ENCODE results near the gene PCDHB8.
A peak's percentile ranks its signal among the peaks of the same experiment; 100 is the strongest.
"Not testable (repeated sequence)": the region's sequence is repeated elsewhere in the genome, so short reads cannot be mapped to it uniquely, and the experiment has no call there.

The PCDHB8 gene

DNA sequence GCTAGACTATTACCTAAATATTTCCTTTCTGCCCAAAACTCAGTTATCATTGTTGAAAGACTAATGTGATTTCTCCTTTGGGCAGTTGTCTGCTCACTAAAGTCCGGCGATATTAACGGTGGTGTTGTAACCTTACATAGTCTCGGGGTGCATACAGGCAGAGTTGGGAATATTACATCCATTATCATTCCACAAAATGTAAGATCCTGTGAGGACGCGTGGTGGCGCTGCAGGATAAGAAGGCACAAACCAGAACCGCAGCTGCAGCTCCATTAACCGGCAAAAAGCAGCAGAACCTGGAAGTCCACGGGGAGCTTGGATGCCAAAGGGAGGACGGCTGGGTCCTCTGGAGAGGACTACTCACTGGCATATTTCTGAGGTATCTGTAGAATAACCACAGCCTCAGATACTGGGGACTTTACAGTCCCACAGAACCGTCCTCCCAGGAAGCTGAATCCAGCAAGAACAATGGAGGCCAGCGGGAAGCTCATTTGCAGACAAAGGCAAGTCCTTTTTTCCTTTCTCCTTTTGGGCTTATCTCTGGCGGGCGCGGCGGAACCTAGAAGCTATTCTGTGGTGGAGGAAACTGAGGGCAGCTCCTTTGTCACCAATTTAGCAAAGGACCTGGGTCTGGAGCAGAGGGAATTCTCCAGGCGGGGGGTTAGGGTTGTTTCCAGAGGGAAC lies 36.2 kb downstream of the PCDHB8 start, which contains the start of gene PCDHB13:
TSS of gene PCDHB13 (plus strand) at position 264 of the 684 bp plus-strand sequence. CDS start at position 469, 205 bp downstream.
- not testable (repeated sequence) for H3K4me2 ChIP-seq (ENCODE audit: low read depth, low read length); H3K4me3 ChIP-seq (ENCODE audit: low read length); H3K36me3 ChIP-seq (replicated peaks; ENCODE audit: insufficient read depth, low read length); H3F3A ChIP-seq (ENCODE audit: insufficient read depth, low read length); H3K9me2 ChIP-seq (replicated peaks; ENCODE audit: insufficient read depth, low read length); H3K27ac ChIP-seq (ENCODE audit: low read length); H3K9ac ChIP-seq (ENCODE audit: low read length); H2AFZ ChIP-seq (ENCODE audit: low read length); H4K20me1 ChIP-seq (ENCODE audit: insufficient read depth, low read length); H3K9me3 ChIP-seq (replicated peaks; ENCODE audit: insufficient read depth, low read length); H3K27me3 ChIP-seq (replicated peaks; ENCODE audit: insufficient read depth, low read length); H3K79me2 ChIP-seq (ENCODE audit: low read length); H3K4me1 ChIP-seq (ENCODE audit: low read length)
- TF ChIP-seq, protein P1, sequence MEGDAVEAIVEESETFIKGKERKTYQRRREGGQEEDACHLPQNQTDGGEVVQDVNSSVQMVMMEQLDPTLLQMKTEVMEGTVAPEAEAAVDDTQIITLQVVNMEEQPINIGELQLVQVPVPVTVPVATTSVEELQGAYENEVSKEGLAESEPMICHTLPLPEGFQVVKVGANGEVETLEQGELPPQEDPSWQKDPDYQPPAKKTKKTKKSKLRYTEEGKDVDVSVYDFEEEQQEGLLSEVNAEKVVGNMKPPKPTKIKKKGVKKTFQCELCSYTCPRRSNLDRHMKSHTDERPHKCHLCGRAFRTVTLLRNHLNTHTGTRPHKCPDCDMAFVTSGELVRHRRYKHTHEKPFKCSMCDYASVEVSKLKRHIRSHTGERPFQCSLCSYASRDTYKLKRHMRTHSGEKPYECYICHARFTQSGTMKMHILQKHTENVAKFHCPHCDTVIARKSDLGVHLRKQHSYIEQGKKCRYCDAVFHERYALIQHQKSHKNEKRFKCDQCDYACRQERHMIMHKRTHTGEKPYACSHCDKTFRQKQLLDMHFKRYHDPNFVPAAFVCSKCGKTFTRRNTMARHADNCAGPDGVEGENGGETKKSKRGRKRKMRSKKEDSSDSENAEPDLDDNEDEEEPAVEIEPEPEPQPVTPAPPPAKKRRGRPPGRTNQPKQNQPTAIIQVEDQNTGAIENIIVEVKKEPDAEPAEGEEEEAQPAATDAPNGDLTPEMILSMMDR (IDR thresholded peaks at IDR 0.05; ENCODE audit: low read length): peak; percentile 46
- DNase-seq: peak; percentile 37

DNA sequence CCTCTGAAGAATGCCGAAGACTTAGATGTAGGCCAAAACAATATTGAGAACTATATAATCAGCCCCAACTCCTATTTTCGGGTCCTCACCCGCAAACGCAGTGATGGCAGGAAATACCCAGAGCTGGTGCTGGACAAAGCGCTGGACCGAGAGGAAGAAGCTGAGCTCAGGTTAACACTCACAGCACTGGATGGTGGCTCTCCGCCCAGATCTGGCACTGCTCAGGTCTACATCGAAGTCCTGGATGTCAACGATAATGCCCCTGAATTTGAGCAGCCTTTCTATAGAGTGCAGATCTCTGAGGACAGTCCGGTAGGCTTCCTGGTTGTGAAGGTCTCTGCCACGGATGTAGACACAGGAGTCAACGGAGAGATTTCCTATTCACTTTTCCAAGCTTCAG lies 37.0 kb downstream of the PCDHB8 start:
- not testable (repeated sequence) for H2AFZ ChIP-seq (ENCODE audit: low read length); H4K20me1 ChIP-seq (ENCODE audit: insufficient read depth, low read length); H3K9me2 ChIP-seq (replicated peaks; ENCODE audit: insufficient read depth, low read length); H3K27ac ChIP-seq (ENCODE audit: low read length); H3K4me1 ChIP-seq (ENCODE audit: low read length); H3K4me2 ChIP-seq (ENCODE audit: low read depth, low read length); H3K9me3 ChIP-seq (replicated peaks; ENCODE audit: insufficient read depth, low read length); H3K9ac ChIP-seq (ENCODE audit: low read length); DNase-seq; H3K27me3 ChIP-seq (replicated peaks; ENCODE audit: insufficient read depth, low read length); H3F3A ChIP-seq (ENCODE audit: insufficient read depth, low read length); H3K4me3 ChIP-seq (ENCODE audit: low read length); H3K36me3 ChIP-seq (replicated peaks; ENCODE audit: insufficient read depth, low read length); H3K79me2 ChIP-seq (ENCODE audit: low read length)

DNA sequence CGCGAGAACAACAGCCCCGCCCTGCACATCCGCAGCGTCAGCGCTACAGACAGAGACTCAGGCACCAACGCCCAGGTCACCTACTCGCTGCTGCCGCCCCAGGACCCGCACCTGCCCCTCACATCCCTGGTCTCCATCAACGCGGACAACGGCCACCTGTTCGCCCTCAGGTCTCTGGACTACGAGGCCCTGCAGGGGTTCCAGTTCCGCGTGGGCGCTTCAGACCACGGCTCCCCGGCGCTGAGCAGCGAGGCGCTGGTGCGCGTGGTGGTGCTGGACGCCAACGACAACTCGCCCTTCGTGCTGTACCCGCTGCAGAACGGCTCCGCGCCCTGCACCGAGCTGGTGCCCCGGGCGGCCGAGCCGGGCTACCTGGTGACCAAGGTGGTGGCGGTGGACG lies 37.9 kb downstream of the PCDHB8 start:
- H3K4me3 ChIP-seq (ENCODE audit: low read length); H3K9me2 ChIP-seq (replicated peaks; ENCODE audit: insufficient read depth, low read length); H3K4me1 ChIP-seq (ENCODE audit: low read length); H3K9me3 ChIP-seq (replicated peaks; ENCODE audit: insufficient read depth, low read length); H3K79me2 ChIP-seq (ENCODE audit: low read length); H4K20me1 ChIP-seq (ENCODE audit: insufficient read depth, low read length); H3K27me3 ChIP-seq (replicated peaks; ENCODE audit: insufficient read depth, low read length); H3K36me3 ChIP-seq (replicated peaks; ENCODE audit: insufficient read depth, low read length); DNase-seq; H3K27ac ChIP-seq (ENCODE audit: low read length); H3K4me2 ChIP-seq (ENCODE audit: low read depth, low read length); H3F3A ChIP-seq (ENCODE audit: insufficient read depth, low read length); H2AFZ ChIP-seq (ENCODE audit: low read length); H3K9ac ChIP-seq (ENCODE audit: low read length): not testable (repeated sequence)

DNA sequence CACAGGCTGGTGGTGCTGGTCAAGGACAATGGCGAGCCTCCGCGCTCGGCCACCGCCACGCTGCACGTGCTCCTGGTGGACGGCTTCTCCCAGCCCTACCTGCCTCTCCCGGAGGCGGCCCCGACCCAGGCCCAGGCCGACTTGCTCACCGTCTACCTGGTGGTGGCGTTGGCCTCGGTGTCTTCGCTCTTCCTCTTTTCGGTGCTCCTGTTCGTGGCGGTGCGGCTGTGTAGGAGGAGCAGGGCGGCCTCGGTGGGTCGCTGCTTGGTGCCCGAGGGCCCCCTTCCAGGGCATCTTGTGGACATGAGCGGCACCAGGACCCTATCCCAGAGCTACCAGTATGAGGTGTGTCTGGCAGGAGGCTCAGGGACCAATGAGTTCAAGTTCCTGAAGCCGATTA lies 38.4 kb downstream of the PCDHB8 start:
- not testable (repeated sequence) for H3K27ac ChIP-seq (ENCODE audit: low read length); H3K9me3 ChIP-seq (replicated peaks; ENCODE audit: insufficient read depth, low read length); H3K79me2 ChIP-seq (ENCODE audit: low read length); H3K4me1 ChIP-seq (ENCODE audit: low read length); H2AFZ ChIP-seq (ENCODE audit: low read length); DNase-seq; H3K4me3 ChIP-seq (ENCODE audit: low read length); H3K9ac ChIP-seq (ENCODE audit: low read length); H3K4me2 ChIP-seq (ENCODE audit: low read depth, low read length); H4K20me1 ChIP-seq (ENCODE audit: insufficient read depth, low read length); H3K36me3 ChIP-seq (replicated peaks; ENCODE audit: insufficient read depth, low read length); H3F3A ChIP-seq (ENCODE audit: insufficient read depth, low read length); H3K27me3 ChIP-seq (replicated peaks; ENCODE audit: insufficient read depth, low read length); H3K9me2 ChIP-seq (replicated peaks; ENCODE audit: insufficient read depth, low read length)

DNA sequence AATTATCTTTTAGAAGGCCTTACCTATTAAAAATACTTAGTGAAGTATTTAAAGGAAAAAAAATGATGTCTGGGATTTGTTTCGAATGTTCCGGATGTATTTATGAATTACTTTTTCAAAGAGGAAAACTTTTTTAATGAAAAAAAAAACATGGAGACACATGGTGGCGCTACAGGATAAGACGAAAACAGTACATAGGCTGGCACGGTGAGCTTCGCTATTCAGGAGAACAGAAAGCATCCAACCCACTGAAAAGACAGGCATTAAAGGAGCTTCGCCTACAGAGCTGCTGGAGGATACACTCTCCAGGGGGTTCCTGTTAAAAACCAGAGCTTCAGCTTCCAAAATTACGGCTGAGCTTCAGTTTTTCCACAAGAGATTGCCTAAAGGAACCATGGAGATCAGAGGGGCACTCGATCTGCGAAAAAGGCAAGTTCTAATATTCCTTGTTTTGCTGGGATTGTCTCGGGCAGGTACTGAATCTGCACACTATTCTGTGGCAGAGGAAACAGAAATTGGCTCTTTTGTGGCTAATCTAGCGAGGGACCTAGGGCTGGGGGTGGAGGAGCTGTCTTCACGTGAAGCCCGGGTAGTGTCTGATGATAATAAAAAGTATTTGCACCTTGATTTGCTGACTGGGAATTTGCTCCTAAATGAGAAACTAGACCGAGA lies 45.7 kb downstream of the PCDHB8 start, which contains the start of gene PCDHB14:
TSS of gene PCDHB14 (plus strand) at position 232 of the 672 bp plus-strand sequence. CDS start at position 395, 163 bp downstream.
- H3K4me1 ChIP-seq (ENCODE audit: low read length): no peaks in the 10 kb centered on the region
- H3K9me2 ChIP-seq (replicated peaks; ENCODE audit: insufficient read depth, low read length): no peaks in the 10 kb centered on the region
- DNase-seq: peak; percentile 75
- H3K4me3 ChIP-seq (ENCODE audit: low read length): peak within 1 kb of the TSS; percentile 65
- peak within 1 kb of the TSS; percentile 94 for H2AFZ ChIP-seq (ENCODE audit: low read length)
- no peaks in the 10 kb centered on the region for H3F3A ChIP-seq (ENCODE audit: insufficient read depth, low read length)
- peak within 1 kb of the TSS; percentile 34; the same call in 1 of the 2 replicates for H3K9ac ChIP-seq (ENCODE audit: low read length)
- H3K9me3 ChIP-seq (replicated peaks; ENCODE audit: insufficient read depth, low read length): no peaks in the 10 kb centered on the region
- peak within 1 kb of the TSS; percentile 90 for H3K4me2 ChIP-seq (ENCODE audit: low read depth, low read length)
- no peaks in the 10 kb centered on the region for H3K79me2 ChIP-seq (ENCODE audit: low read length)
- H3K27ac ChIP-seq (ENCODE audit: low read length): no peak within 1 kb of the TSS
- H3K27me3 ChIP-seq (replicated peaks; ENCODE audit: insufficient read depth, low read length): no peaks in the 10 kb centered on the region
- no peaks in the 10 kb centered on the region for H3K36me3 ChIP-seq (replicated peaks; ENCODE audit: insufficient read depth, low read length)
- no peaks in the 10 kb centered on the region for H4K20me1 ChIP-seq (ENCODE audit: insufficient read depth, low read length)
- TF ChIP-seq, protein P1 (IDR thresholded peaks at IDR 0.05; ENCODE audit: low read length): peak; percentile 61
- no peak for TF ChIP-seq EZH2phosphoT487 (IDR thresholded peaks at IDR 0.05; ENCODE audit: low read length)
- TF ChIP-seq EZH2 (optimal IDR thresholded peaks at IDR 0.05; ENCODE audit: low read depth, low read length): no peak

DNA sequence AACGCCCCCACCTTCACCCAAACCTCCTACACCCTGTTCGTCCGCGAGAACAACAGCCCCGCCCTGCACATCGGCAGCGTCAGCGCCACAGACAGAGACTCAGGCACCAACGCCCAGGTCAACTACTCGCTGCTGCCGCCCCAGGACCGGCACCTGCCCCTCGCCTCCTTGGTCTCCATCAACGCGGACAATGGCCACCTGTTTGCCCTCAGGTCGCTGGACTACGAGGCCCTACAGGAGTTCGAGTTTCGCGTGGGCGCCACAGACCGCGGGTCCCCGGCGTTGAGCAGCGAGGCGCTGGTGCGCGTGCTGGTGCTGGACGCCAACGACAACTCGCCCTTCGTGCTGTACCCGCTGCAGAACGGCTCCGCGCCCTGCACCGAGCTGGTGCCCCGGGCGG lies 47.3 kb downstream of the PCDHB8 start:
- H3K79me2 ChIP-seq (ENCODE audit: low read length); DNase-seq; H3F3A ChIP-seq (ENCODE audit: insufficient read depth, low read length); H3K27ac ChIP-seq (ENCODE audit: low read length); H3K4me2 ChIP-seq (ENCODE audit: low read depth, low read length); H2AFZ ChIP-seq (ENCODE audit: low read length); H3K9ac ChIP-seq (ENCODE audit: low read length); H3K9me2 ChIP-seq (replicated peaks; ENCODE audit: insufficient read depth, low read length); H3K9me3 ChIP-seq (replicated peaks; ENCODE audit: insufficient read depth, low read length); H3K27me3 ChIP-seq (replicated peaks; ENCODE audit: insufficient read depth, low read length); H3K36me3 ChIP-seq (replicated peaks; ENCODE audit: insufficient read depth, low read length); H4K20me1 ChIP-seq (ENCODE audit: insufficient read depth, low read length); H3K4me1 ChIP-seq (ENCODE audit: low read length); H3K4me3 ChIP-seq (ENCODE audit: low read length): not testable (repeated sequence)

Measured in MM.1S (cell line).